GM23248 (cell line): ENCODE results near the gene TAMALIN. TPM values are rescaled to one million over a fixed set of nuclear protein-coding genes. Genes with fewer than 3 reads are reported as not detected.

ENCODE experiments used
- DNase-seq: peaks from one replicate; pipeline ENCODE4 v3.0.0-alpha.2; 2015
- H2AFZ ChIP-seq: fragments of 200-600 bp; sonication (generic); 2 replicates; pipeline ENCODE4 v1.6.1; 2016; ENCODE audit warnings: antibody characterized with exemption
- H3F3A ChIP-seq: fragments of 200-600 bp; sonication (generic); 2 replicates; pipeline ENCODE4 v1.6.1; 2016; ENCODE audit warnings: mild to moderate bottlenecking, antibody characterized with exemption, mixed run types; ENCODE audit not compliant: insufficient read depth
- H3K27ac ChIP-seq: fragments of 200-600 bp; sonication (generic); 2 replicates; pipeline ENCODE4 v1.5.1; 2016; ENCODE audit warnings: mild to moderate bottlenecking
- H3K27me3 ChIP-seq: fragments of 200-600 bp; sonication (generic); replicated peaks from 2 replicates; pipeline ENCODE4 v1.6.1; 2016; ENCODE audit warnings: mild to moderate bottlenecking; ENCODE audit not compliant: insufficient read depth
- H3K36me3 ChIP-seq: fragments of 200-600 bp; sonication (generic); 2 replicates; pipeline ENCODE4 v1.6.1; 2016; ENCODE audit warnings: low read depth, mild to moderate bottlenecking
- H3K4me1 ChIP-seq: fragments of 200-600 bp; sonication (generic); 2 replicates; pipeline ENCODE4 v1.6.1; 2016; ENCODE audit warnings: mild to moderate bottlenecking; ENCODE audit not compliant: insufficient read depth
- H3K4me2 ChIP-seq: fragments of 200-600 bp; sonication (generic); one replicate; pipeline ENCODE4 v1.6.1; 2016; ENCODE audit warnings: mild to moderate bottlenecking; ENCODE audit not compliant: unreplicated experiment
- H3K4me3 ChIP-seq: fragments of 200-600 bp; sonication (generic); 2 replicates; pipeline ENCODE4 v1.5.1; 2016; ENCODE audit warnings: mild to moderate bottlenecking
- H3K79me2 ChIP-seq: fragments of 200-600 bp; sonication (generic); 2 replicates; pipeline ENCODE4 v1.6.1; 2016; ENCODE audit warnings: mild to moderate bottlenecking; ENCODE audit not compliant: insufficient read depth
- H3K9ac ChIP-seq: fragments of 200-600 bp; sonication (generic); 2 replicates; pipeline ENCODE4 v1.6.1; 2016; ENCODE audit warnings: mild to moderate bottlenecking
- H3K9me2 ChIP-seq: fragments of 200-600 bp; sonication (generic); 2 replicates; pipeline ENCODE4 v1.6.1; 2016; ENCODE audit warnings: mixed run types, mild to moderate bottlenecking, moderate library complexity; ENCODE audit not compliant: insufficient read depth
- H3K9me3 ChIP-seq: fragments of 200-600 bp; sonication (generic); one replicate; pipeline ENCODE4 v1.6.1; 2017; ENCODE audit warnings: low read depth
- H4K20me1 ChIP-seq: fragments of 200-600 bp; sonication (generic); 2 replicates; pipeline ENCODE4 v1.6.0; 2016; ENCODE audit not compliant: insufficient read depth
- EZH2 ChIP-seq: fragments of 200-600 bp; sonication (generic); IDR thresholded peaks from 2 replicates; pipeline ENCODE4 v1.6.1; 2018; ENCODE audit warnings: antibody characterized with exemption, mild to moderate bottlenecking; ENCODE audit not compliant: insufficient read depth, poor library complexity, severe bottlenecking
- EZH2phosphoT487 ChIP-seq: fragments of 200-600 bp; sonication (generic); IDR thresholded peaks from 2 replicates; pipeline ENCODE4 v1.6.1; 2018; ENCODE audit warnings: antibody characterized with exemption, moderate library complexity, mild to moderate bottlenecking, low read depth; ENCODE audit not compliant: insufficient read depth
- WGBS, 2 experiments: methylation state at CpG; one replicate each; pipeline ENCODE4 v1.1.6; 2015 to 2017; ENCODE audit warnings: low lambda C conversion rate in 2 of 2, low coverage in 1 of 2; ENCODE audit errors: missing lambda C conversion rate in 2 of 2; 5-methylcytosine and 5-hydroxymethylcytosine counted together
- in situ Hi-C: fragments of 300-500 bp; cut with MboI; formaldehyde crosslinking; loops from 2 replicates; pipeline ENCODE4 v1.15.0; 2020
- polyA plus RNA-seq: library from polyadenylated mRNA; unstranded; fragments of >200 nt; fragmentation: Nextera tagmentation; extraction: Ambion mirVana; gene quantifications from 2 replicates; pipeline ENCODE4 v1.2.1, GENCODE V29; 2016
- total RNA-seq: library from RNA; depleted of rRNA; stranded (reverse); fragments of >200 nt; shearing (Covaris generic); gene quantifications from 2 replicates; pipeline ENCODE4 v1.2.3, GENCODE V29; 2014

Gene TAMALIN
- total and polyA plus RNA-seq, 2 experiments from 2014 or later = 2.2 TPM; not detected in 1

- H3K9ac ChIP-seq = peak overlapping the region; percentile 26; the same call in 1 of the 2 replicates
- in situ Hi-C loops = no loop called here
- no peaks in the 10 kb centered on the region for H3K9me3 ChIP-seq
- H3K4me3 ChIP-seq = no peak overlapping the region
- H2AFZ ChIP-seq = peak overlapping the region; percentile 49
- peaks cover 9% of the 10 kb centered on the region; the same call in 1 of the 2 replicates for H3K4me1 ChIP-seq
- H3K27ac ChIP-seq = peak overlapping the region; percentile 7; the same call in 1 of the 2 replicates
- H3F3A ChIP-seq = peaks cover 9% of the 10 kb centered on the region; the same call in 1 of the 2 replicates
- TF ChIP-seq EZH2 = no peak
- TF ChIP-seq EZH2phosphoT487 = no peak
- no peaks in the 10 kb centered on the region for H3K27me3 ChIP-seq
- 48% methylated on average over 7 to 8 of the region's 8 CpGs for WGBS, 2 experiments
- peak overlapping the region; percentile 2 for H3K4me2 ChIP-seq
- H4K20me1 ChIP-seq = no peaks in the 10 kb centered on the region
- H3K79me2 ChIP-seq = no peaks in the 10 kb centered on the region
- DNase-seq = no peak
- H3K36me3 ChIP-seq = no peaks in the 10 kb centered on the region
- no peaks in the 10 kb centered on the region for H3K9me2 ChIP-seq
Observed at GRCh38 chr12:52010692-52011601, 4.2 kb downstream of the TAMALIN start.

- Histone ChIP-seq H3F3A (peaks cover 9% of the 10 kb centered on the region; the same call in 1 of the 2 replicates), H4K20me1 (no peaks in the 10 kb centered on the region), H3K4me2 (no peak overlapping the region), H3K4me3 (no peak overlapping the region), H3K79me2 (no peaks in the 10 kb centered on the region), H3K9me3 (no peaks in the 10 kb centered on the region), H2AFZ (no peak overlapping the region), H3K27ac (no peak overlapping the region), H3K9ac (no peak overlapping the region), H3K9me2 (no peaks in the 10 kb centered on the region), H3K4me1 (peaks cover 9% of the 10 kb centered on the region; the same call in 1 of the 2 replicates), H3K36me3 (no peaks in the 10 kb centered on the region), H3K27me3 (no peaks in the 10 kb centered on the region)
- 96 to 97% methylated on average over 8 of the region's 8 CpGs for WGBS, 2 experiments
- no peak for DNase-seq
- TF ChIP-seq EZH2 (no peak), EZH2phosphoT487 (no peak)
- in situ Hi-C loops = no loop called here
Observed at GRCh38 chr12:52011602-52012214, 5.0 kb downstream of the TAMALIN start.

DNA sequence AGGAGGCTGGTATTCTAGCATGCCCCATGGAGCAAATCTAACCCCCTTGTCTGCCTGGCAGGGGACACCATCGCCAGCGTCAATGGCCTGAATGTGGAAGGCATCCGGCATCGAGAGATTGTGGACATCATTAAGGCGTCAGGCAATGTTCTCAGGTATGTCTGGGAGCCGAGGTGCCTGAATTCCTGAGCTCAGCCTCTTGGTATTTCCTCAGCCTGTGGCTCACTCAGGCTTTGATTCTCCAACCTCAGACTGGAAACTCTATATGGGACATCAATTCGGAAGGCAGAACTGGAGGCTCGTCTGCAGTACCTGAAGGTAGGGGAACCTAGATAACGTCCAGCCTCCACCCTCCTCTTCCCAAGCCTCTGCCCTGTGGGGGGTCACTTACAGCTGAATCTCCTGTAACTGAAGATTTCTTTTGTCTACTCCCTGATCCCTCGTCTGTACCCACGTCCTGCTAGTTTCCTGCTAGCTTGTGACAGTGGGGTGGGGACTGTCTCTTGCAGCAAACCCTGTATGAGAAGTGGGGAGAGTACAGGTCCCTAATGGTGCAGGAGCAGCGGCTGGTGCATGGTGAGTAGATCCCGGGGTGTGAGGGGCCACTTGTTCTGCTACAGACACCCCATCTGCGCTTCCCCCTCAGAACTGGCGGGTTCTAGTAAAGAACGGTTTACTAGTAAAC is 7.0 kb downstream of the TAMALIN start:
- Histone ChIP-seq H3K9me3 (no peaks in the 10 kb centered on the region), H3K36me3 (no peaks in the 10 kb centered on the region), H3K9ac (no peak overlapping the region), H4K20me1 (no peaks in the 10 kb centered on the region), H3K4me2 (no peak overlapping the region), H3F3A (peaks cover 6% of the 10 kb centered on the region; the same call in 1 of the 2 replicates), H3K27me3 (no peaks in the 10 kb centered on the region), H3K4me3 (no peak overlapping the region), H3K4me1 (peaks cover 9% of the 10 kb centered on the region; the same call in 1 of the 2 replicates), H3K27ac (no peak overlapping the region), H3K79me2 (no peaks in the 10 kb centered on the region), H3K9me2 (no peaks in the 10 kb centered on the region), H2AFZ (no peak overlapping the region)
- 87 to 92% methylated on average over 16 of the region's 16 CpGs for WGBS, 2 experiments
- DNase-seq = no peak
- no peak for TF ChIP-seq EZH2phosphoT487
- TF ChIP-seq EZH2 = no peak
- in situ Hi-C loops = no loop called here
